Sigmoid colon (tissue), 4 donors: ENCODE data around the gene RNF26.

Experiments used
- CTCF ChIP-seq, 4 experiments: fragments of 450-650 bp in 3 of 4; fragments of 200-600 bp in 1 of 4; IDR thresholded peaks; one replicate each; pipeline ENCODE4 v1.5.1; 2016 to 2019; ENCODE audit warnings: antibody characterized with exemption in 4 of 4, mild to moderate bottlenecking in 3 of 4, moderate library complexity in 2 of 4
- EP300 ChIP-seq, 4 donors: sonication (generic); formaldehyde crosslinking; IDR thresholded peaks; one replicate each; pipeline ENCODE4 v1.6.1; 2017; ENCODE audit warnings: antibody characterized with exemption in 4 of 4
- POLR2A ChIP-seq, 2 donors: fragments of 450-650 bp; IDR thresholded peaks; one replicate each; pipeline ENCODE4 v1.6.1; 2016; ENCODE audit warnings: antibody characterized with exemption in 2 of 2, mild to moderate bottlenecking in 2 of 2, moderate library complexity in 2 of 2
- POLR2AphosphoS5 ChIP-seq, 4 donors: sonication (generic); formaldehyde crosslinking; IDR thresholded peaks; one replicate each; pipeline ENCODE4 v1.6.1; 2017; ENCODE audit warnings: antibody characterized with exemption in 4 of 4

- no peak for TF ChIP-seq CTCF (IDR thresholded peaks at IDR 0.05)
- TF ChIP-seq POLR2A (IDR thresholded peaks at IDR 0.05), result peak in 1 of 2 donors; percentile 42
- peak; percentile 29 to 67 (median 64) for TF ChIP-seq POLR2AphosphoS5 (IDR thresholded peaks at IDR 0.05)
- TF ChIP-seq EP300 (IDR thresholded peaks at IDR 0.05), result no peak
These were observed 18.2 kb upstream of the RNF26 start for GRCh38 chr11:119316016-119316728.
